DMS53 treated with DMSO at 0.1 percent for 48 hours (cell line): Measurements from ENCODE around the gene CUL1.
"Not testable (repeated sequence)": the region's sequence is repeated elsewhere in the genome, so short reads cannot be mapped to it uniquely, and the experiment has no call there.

Experiments
- DNase-seq: peaks from one replicate; lab custom pipeline; 2025; ENCODE audit not compliant: unreplicated experiment; lab: John Stamatoyannopoulos, UW

The CUL1 gene

DNA sequence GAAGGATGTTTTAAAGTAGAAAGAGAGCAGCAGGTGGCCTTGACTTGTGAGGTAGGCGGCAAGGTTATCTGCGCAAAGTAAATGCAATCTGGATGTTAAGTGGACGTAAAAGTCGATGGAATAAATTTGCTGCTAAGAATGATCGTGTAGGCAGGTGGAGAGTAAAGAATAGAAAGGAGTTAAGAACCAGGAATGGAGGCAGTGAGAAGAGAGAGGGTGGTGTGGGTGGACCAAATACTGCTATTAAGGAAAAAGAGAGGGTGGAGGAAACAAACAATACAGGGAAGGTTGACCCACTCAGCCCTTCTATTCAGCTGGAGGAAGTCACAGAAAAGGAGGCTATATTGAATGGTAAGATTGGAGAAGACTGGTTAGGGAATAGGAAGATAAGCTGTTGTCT is 1.9 kb upstream of the CUL1 start:
- DNase-seq, result no peak

DNA sequence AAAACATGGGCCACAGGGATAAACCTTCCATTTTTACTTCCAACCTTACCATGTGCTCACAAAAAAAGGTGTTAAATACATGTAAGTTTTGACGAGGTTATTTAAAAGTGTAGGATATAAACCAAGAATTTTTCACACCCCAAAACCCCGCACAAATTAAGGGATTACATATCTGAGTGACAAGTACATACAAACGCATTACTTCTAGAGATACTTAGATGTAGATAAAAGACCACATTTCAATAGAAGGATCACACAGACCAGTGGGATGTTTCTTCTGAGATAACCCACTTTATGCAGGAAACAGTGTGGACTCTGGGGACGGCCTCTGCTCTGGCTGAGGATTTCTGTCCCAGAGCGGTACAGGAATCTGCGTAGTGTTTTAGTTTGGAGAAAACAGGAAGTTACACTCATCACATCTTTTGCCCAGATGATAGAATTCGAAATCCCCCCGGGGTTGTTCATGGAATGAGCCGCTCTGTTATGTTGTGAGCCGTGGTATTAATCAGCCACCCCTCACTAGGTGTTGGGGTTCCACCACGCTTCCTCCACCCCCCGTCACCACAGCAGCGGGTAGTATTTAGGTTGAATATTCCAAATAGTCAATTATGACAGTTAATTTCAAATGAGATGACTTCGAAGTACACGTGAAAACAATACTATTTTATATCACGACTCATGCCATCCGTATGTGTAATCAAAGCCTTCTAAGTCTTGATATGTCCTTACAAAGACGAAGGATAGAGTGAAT is 1.3 kb upstream of the CUL1 start:
- DNase-seq, result no peak

DNA sequence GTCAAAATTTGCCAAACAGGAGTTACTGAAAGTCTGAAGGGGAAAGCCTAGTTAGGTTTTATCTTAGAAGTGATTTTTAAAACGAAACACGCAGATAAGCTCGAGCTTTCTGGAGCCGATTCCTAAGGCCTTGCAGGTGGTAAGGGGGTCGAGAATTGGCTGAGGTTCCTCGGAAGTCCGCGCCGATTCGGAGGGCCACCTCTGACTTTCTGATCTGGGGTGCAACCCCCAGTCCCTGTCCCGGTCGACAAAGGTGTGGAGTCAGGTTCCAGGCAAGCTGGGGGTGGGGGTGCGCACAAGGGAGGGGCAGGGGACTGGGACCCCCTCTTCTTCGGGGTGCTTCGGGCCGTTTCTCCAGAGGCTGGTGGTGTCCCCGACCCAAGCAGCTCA is 701 bp upstream of the CUL1 start:
- DNase-seq, result no peak

DNA sequence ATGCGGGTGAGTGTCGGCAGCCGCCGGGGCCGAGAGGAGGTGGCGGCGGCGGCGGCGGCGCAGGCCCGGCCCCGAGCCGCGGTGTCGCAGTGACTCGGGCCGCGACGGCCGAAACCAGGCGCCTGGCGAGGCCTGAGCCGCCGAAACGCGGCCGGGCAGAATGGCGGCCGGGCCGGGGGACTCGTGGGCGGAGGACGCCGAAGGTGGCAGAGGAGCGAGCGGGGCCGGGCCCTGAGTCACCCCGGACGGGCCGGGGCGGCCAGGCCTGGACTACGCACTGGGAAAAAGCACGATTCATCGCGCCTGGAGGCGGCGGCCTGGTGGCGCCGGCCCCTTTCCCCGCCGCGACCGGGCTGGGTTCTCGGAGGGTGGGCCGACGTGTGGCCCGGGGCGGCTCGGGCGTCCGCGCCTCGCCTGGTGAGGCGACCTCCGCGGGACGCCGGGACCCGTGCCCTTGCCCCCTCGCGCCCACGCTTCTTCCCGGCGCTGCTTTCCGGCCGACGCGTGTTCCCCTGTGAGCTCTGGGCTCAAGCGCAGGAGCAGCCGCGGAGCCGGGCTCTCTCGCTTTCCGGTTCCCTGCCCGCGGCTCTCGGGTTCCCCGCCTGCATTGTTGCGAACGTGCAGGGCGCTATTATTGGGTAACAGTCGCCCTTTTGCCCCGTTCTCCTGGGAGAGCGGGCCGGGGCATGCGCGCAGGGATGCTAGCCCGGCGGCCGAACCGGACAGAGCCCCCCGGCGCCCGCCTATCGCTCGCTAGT is 500 bp downstream of the CUL1 start:
- peak; percentile 50 for DNase-seq

DNA sequence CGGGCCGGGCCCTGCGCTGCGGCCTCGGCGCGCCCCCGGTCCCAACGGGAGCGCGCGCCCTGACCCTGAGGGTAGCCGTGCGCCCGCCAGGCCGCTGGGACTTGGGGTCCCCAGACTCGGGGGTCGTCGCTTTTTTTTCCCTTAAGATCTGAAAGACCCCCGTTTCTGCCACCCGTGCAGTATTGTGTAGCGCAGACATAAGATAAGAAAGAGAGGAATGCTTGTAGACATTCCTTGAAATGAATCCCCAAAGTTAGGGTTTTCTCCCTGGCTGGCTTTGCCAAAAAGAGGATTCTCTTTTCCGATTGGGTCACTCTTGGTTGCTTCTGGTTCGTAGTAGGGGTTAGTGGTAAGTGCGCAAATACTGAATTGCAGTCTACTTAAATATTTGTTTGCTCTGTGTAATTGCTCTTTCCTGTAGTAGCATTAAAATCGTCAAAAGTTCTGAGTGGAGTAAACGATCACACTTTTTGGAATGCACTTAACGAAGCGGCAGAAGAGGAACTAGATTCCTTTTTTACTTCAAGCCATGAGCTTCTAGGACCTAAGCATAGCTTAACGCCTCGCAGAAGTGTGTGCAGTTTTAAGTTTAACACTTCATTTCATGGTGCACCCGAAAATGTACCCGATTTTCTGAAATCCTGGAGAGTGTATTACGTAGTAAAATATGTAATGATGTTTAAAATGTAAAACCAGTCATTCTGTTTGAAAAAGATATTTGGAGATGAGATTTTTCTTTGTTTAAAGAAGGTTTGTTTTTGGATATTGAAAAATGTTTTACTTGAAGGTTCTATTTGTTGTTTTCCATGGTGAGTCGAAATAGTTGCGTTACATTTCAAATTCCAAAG is 1.3 kb downstream of the CUL1 start:
- no peak for DNase-seq

DNA sequence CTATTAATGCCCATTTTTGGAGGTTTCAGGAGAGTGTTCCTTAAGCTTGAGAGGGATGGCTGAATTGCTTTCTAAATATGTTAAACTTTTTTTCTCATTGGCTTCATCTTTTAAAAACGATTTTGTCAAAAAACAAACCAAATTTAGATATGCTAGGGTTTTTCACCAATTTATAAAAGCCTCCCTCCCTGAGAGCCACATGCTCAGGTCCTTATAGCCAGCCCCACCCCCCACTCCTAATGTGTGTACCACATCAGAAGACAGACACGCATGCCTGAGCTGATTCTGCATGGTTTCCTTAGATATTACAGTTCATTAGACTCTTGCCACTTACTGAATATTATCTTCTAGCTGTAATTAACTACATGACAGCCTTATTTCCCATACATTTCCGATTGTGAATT is 2.0 kb downstream of the CUL1 start:
- no peak for DNase-seq

DNA sequence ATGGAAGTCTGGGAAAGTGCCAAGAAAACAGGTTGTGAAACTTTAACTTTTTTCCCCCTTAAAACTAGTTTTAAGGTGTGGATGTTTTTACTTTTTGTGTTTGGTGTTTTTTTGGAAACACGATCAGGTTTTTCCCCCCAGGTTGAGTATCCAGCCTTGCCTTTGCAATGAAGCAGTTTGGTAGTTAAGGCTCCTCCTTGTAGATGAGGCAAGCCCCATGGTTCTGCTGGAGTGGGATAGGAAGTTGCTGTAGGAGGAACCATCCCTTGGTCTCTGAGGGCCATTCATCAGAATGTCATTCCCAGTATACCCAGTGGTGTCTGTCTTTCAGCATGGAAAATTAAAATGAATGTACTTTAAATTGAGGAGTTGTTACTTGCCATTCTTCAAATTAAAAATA is 2.7 kb downstream of the CUL1 start:
- DNase-seq, result no peak

DNA sequence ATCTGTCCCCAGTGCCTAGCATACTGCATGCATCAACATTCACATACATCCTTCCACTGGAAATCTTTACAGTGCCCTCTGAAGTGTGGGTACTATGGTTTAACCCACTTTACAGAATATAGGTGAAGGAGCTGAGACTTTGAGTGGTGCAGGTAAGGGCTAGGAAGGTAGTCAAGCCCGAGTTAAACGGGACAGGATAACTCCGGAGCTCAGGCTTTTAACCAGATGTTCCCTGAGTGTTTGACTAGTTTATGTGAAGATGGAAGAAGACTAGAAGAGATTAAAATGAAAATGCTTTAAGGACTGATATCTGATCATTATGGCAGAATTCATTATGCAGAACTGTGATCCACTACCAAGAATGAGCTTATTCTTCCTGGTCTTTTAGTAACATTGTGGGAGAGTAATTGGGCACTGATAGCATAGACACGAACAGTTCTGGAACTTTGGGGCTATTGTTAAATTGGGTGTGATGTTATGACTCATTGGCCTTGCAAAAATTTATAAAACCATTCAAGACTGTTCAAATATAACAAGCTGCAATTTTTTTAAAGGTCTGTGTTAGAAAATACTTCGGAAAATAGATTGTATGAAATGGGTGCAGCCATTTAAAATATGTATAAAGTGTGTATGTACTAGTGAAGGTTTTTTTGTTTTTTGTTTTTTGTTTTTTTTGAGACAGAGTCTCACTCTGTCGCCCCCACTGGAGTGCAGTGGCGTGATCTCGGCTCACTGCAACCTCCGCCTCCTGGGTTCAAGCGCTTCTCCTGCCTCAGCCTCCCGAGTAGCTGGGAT is 4.4 kb downstream of the CUL1 start:
- DNase-seq, result no peak

DNA sequence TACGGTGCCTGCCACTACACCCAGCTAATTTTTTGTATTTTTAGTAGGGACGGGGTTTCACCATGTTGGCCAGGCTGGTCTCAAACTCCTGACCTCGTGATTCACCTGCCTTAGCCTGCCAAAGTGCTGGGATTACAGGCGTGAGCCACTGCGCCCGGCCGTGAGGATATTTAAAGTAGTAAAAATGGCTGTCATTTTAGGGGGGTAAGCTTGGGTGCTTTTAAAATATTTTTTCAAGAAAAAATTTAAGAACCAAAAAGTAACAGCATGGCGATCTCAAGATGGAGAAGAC is 4.9 kb downstream of the CUL1 start:
- DNase-seq, result not testable (repeated sequence)

DNA sequence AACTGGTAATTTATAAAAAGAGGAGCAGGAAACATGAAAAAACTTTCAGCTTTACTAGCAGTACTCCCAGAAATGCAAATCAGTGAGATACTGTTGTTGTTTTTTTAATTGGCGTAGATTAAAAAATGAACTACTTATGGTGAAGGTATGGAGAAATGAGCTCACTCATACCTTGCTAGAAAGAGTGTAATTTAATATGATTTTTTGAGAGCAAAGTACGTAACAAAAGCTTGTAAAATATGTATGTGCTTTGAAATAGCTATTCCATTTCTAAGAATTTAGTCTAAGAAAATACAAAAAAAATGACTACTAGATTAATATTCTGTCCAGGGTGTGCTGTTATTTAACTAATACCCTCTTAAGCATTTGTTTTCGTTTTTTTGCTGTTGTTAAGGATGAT is 5.5 kb downstream of the CUL1 start:
- DNase-seq, result no peak

DNA sequence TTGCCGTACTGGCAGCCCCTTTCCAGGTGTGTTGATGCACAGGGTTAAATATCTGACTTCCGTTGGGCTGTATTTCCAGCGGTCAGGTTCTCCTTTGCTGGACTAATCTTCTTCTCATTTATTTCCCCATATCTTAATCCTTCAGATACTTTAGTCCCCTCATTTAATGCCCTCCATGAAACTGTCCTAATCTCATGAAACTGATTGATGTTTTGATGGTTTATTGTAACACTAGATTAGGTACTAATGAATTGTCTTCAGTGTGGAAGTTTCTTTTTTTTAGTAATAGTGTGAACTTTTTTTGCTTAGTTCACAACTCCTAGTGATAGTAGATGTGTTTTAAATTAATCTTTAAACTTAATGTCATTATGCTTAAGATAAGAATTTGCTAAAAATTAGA is 6.3 kb downstream of the CUL1 start:
- no peak for DNase-seq

DNA sequence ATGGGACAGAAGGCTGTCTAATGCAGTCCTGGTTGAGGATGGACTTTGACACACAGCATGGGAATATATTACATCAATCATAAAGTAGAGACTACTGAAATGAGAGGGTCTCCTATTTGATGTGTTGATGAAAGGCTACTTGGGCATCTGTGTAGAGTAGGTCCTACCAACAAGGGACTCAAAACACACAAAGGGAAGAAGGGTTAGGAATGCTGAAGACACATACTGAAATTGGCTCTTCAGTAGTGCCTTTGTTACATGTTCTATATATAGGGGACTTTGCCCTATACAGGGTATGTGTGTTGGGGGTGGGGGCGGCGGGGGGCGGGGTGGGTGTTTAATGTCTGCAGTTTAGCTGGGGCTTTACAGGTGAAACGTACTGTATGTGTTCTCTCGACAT is 7.7 kb downstream of the CUL1 start:
- DNase-seq, result no peak

DNA sequence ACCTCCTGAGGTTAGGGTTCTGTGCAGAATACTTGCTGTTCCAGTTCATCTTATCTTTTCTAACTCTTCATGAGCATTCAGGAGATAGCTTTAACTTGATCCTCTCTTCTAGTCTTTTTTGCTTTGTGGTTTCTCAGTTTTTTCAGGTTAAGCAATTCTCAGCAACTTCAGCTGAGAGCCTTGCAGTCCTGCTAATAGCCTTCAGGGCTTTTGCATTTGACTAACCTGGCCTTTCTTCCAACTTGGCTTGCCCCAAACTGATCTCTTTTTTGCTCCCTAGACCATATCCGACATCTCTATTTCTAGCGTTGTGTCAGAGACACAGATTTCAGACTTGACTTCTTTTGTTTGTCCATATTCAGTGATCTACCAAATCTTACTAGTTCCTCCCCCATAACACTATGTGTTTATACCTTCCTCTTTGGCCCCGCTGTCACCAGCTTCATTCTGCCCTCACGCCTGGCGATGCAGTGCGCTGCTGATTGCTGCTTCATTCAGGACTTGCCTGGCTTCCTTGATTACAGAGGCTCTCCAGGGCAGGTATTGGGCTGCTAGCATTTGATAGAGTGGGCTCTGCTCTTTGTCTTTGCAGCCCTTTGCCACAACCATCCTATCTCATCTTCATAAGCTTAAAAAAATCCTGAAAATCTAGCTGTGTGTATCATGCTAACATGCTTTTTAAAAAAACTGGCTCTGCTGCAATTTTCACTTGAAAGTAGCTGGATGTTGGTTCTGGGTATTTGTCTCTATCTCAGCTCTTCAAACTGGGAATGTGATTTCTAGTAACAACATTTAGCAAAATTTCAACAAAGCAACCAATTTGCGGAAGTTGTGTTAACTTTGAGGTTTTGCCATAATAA is 9.6 kb downstream of the CUL1 start:
- DNase-seq, result no peak

DNA sequence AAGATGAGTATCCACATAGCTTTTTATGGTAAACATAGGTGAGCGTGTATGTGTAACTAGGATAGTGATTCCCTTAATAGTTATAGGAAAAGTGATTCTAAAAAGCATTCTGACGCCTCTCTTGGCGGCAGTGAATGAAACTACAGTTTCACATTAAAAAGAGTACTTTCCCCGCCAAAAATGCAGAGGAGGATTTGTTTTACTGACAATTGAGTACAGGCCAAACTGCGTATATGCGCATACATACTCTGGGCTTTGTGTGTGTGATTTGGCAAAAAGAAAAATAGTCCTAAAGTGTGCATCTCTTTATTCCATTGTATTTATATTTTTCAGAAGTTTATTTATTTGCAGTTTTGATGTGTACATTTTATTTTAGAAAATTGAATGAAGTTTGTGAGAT is 10.3 kb downstream of the CUL1 start:
- DNase-seq, result no peak

DNA sequence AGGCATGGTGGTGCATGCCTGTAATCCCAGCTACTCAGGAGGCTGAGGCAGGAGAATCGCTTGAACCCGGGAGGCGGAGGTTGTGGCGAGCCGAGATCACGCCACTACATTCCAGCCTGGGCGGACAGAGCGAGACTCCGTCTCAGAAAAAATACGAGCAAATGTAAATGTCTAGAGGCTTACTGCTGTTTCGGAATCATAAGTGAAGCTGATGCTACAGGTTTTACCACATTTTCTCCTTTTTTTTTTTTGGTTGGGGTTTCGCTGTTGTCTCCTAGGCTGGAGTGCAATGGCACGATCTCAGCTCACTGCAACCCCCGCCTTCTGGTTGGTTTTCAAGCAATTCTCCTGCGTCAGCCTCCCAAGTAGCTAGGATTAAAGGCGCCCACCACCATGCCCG is 11.7 kb downstream of the CUL1 start:
- not testable (repeated sequence) for DNase-seq

DNA sequence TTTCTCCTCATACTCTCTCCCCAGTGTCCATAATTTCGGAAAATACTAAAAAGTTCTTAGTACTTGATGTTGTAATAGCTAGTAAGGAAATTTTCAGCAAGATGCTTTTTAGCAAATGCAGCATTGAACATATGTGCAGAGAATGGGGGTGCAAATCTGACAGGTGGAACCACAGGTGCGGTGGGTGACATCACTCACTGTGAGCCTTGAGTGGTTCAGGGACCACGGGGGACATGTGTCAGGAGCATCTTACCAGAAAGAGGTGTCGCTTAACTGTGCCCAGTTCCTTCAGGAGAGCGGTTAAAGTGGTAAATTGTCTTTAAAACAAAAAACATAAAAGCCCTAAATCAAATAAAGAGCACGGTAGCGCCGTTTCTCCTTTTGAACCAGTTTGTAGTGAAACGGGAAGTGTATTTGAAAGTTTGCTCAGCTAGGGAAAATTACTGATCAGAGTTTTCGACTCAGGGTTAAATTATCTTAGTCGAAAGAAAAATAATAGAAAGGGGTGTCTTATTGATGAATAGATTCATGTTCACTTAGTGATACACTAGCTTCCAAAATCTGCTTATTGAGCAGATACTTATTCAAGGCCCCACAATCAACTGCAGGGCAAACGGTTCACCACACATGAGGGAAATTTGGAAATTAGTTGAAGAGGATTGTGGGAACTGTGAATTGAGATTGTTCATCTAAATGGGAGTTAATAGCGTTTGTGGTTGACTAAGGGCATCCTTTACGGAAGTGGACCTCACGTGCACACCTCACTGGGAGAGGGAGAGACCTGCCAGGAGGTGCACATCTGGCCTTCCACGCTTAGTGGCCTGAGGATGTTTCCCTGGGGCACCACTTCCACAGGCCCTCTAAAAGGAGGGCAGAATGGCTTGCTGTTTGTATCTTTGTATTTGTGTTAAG is 12.7 kb downstream of the CUL1 start:
- DNase-seq, result no peak

DNA sequence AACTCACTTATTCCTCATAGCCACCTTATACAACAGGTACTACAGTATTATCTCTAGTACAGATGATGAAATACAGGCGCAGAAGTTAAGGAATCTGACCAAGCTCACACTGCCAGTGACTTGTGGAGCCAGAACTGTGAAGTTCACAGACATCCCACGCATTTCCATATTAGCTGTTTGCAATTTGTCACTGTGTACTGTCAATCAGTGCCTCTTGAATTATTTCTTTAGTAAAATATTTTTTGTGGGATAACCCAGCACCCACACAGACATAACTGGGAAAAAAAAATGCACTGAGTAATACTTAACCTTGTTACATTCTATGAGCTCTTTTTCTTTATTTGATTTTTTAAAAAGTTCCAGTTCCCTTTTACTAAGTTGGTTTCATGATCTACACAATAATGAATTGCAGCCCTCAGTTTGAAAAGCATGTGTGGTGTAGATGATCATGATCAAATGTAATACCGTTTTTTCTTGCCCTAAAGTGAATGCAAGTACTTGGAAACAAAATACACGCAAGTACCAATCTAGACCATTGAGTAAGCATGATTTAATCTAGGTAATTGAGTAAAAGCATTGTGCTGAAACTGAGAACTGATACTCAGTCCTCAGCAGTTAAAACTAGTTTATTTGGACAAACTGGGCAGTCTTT is 14.1 kb downstream of the CUL1 start:
- no peak for DNase-seq

DNA sequence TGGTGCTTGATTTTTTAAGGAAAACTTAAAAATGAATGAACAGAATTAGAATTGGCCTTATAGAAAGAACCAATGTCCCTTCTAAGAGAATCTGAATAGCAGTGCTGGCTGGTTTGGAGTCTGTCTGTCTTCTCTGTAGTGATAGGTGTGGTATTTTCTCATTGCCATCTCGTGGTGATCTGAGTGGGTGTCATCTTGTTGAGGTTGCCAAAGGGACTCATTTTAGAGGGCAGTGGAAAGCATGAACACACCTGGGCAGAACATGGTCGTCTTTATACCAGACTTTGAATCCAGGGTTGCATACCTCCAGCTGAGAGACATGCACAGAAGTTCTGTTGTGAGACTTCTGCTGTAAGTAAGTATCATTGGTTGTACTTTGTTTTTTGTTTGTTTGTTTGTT is 15.8 kb downstream of the CUL1 start:
- no peak for DNase-seq

DNA sequence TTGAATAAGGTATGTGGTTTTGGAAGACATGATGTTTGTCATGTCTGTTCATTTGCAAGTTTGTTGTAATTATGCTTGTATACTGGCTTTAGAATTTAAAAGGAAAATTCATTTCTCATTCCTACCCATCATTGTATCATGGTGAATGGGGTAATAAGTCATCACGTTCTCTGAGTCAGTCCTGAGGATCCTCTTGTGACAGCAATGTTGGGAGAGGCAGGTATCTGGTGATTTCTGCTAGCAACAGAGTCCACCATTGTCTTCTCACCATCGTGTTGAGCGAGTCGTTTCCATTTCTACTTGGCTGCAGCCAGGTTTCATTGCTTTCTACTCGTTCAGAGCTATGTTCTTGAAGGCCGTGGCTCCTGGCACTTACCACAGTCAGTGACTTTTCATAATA is 16.3 kb downstream of the CUL1 start:
- DNase-seq, result no peak
